ENCODE results near the gene IFT81. TPM values are rescaled to one million over a fixed set of nuclear protein-coding genes. Genes with fewer than 3 reads are reported as not detected.
A peak's percentile ranks its signal among the peaks of the same experiment; 100 is the strongest.
"Not testable (repeated sequence)": the region's sequence is repeated elsewhere in the genome, so short reads cannot be mapped to it uniquely, and the experiment has no call there.

The IFT81 gene
- total and polyA plus RNA-seq, 2 donors from 2014 or later, result 6.5 to 16.6 TPM

DNA sequence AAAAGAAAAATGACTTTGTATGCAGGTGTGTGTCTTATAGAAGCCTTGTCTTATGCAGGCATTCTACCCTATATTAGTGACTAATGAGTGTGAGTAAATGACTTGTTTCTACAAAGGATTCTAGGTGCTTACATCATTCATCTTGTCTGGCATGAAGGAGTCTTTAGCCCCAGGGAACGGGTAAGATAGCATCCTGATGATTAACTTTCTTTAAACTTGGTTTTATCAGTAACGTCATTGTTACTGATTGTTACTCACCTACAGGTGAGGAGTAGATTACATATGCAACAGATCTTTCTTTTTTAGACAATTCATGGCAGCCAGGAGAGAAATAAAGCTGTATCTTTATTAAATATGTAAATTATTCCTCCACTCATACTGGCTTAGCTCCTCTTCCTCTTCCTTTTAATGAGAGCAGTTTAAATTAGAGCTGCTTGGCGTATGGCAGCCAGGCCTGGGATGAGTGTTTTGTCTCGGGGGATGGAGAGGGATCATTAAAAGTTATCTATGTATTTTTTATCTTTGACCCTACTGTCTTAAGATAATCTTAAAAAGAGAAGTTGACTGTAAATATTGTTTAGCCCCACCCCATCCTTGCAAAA lies 99.7 kb downstream of the IFT81 start:
- intact Hi-C loops (cut with DNase I), result no loop called here
- no peaks in the 10 kb centered on the region for H3K27me3 ChIP-seq (ENCODE audit: control insufficient read depth, insufficient read depth, low read length)
- TF ChIP-seq, protein P1, sequence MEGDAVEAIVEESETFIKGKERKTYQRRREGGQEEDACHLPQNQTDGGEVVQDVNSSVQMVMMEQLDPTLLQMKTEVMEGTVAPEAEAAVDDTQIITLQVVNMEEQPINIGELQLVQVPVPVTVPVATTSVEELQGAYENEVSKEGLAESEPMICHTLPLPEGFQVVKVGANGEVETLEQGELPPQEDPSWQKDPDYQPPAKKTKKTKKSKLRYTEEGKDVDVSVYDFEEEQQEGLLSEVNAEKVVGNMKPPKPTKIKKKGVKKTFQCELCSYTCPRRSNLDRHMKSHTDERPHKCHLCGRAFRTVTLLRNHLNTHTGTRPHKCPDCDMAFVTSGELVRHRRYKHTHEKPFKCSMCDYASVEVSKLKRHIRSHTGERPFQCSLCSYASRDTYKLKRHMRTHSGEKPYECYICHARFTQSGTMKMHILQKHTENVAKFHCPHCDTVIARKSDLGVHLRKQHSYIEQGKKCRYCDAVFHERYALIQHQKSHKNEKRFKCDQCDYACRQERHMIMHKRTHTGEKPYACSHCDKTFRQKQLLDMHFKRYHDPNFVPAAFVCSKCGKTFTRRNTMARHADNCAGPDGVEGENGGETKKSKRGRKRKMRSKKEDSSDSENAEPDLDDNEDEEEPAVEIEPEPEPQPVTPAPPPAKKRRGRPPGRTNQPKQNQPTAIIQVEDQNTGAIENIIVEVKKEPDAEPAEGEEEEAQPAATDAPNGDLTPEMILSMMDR (IDR thresholded peaks at IDR 0.05; ENCODE audit: borderline replicate concordance, extremely low read depth, insufficient read depth), result no peak
- peak overlapping the region in 1 of 3 donors; percentile 30 for H3K4me3 ChIP-seq (ENCODE audit: low read length in 3 of 3)
- no peaks in the 10 kb centered on the region for H3K9me3 ChIP-seq (ENCODE audit: control insufficient read depth in 2 of 3, insufficient read depth in 1 of 3, low read length in 3 of 3)
- FAIRE-seq, result no peak
- no peak overlapping the region for H3K9ac ChIP-seq (ENCODE audit: low read length in 3 of 3)
- no peak for DNase-seq
- peaks cover 0 to 5% (median 0%) of the 10 kb centered on the region in 3 donors for H3K36me3 ChIP-seq (ENCODE audit: control insufficient read depth in 2 of 3, insufficient read depth in 3 of 3, low read length in 3 of 3)
- H3K27ac ChIP-seq (ENCODE audit: low read depth in 2 of 2, low read length in 2 of 2), result peak overlapping the region in 1 of 2 donors; percentile 60
- peaks cover 0 to 8% (median 7%) of the 10 kb centered on the region in 3 donors for H3K4me1 ChIP-seq (ENCODE audit: control insufficient read depth in 2 of 3, insufficient read depth in 2 of 3, low read depth in 1 of 3, low read length in 3 of 3)

DNA sequence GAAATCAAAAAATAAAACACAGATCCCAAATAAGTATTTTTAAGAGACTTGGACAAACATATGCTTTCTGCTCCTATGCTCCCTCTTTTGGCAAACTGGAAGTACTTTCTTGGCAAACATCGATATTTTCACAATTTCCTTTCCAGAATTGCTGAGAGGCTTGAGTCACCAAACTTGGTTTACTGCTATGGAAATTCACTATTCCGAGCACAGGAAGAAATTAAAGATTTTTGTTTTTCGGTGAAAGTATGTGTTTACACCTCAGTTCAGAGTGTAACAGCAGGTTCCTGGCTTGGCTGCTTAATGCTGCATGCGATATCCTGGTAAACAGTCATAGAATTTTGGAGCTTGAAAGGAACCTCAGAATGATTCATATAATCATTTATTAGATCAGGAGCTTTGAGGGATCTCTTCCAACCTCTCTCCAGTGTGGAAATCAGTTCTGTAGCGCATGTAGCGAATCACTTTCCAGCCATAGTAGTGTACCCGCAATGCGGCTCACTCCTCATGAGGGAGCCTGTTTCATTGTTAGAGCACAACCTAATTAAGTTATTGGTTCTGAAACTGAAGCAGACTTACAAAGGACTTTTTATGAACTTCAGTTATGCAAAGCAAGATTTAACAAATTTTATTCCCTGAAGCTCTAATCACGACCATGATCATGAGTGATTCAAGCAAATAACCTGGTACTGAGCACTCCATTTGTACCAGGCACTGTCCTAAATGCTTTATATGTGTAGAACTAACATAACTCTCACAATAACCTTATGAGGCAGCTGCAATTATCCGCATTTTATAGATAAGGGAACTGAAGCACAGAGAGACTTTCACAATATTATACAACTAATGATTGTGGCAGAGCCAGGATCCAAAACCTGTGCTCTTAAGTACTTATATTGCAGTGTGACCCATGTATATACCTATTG lies 100.5 kb downstream of the IFT81 start:
- Histone ChIP-seq H3K27me3 (ENCODE audit: control insufficient read depth, insufficient read depth, low read length) (no peaks in the 10 kb centered on the region), H3K4me3 (ENCODE audit: low read length in 3 of 3) (peak overlapping the region in 2 of 3 donors; percentile 30 to 37), H3K9me3 (ENCODE audit: control insufficient read depth in 2 of 3, insufficient read depth in 1 of 3, low read length in 3 of 3) (no peaks in the 10 kb centered on the region), H3K27ac (ENCODE audit: low read depth in 2 of 2, low read length in 2 of 2) (peak overlapping the region; percentile 6 to 79), H3K4me1 (ENCODE audit: control insufficient read depth in 2 of 3, insufficient read depth in 2 of 3, low read depth in 1 of 3, low read length in 3 of 3) (peaks cover 0 to 8% (median 7%) of the 10 kb centered on the region in 3 donors), H3K9ac (ENCODE audit: low read length in 3 of 3) (peak overlapping the region in 2 of 3 donors; percentile 32 to 59), H3K36me3 (ENCODE audit: control insufficient read depth in 2 of 3, insufficient read depth in 3 of 3, low read length in 3 of 3) (peaks cover 0 to 5% (median 0%) of the 10 kb centered on the region in 3 donors)
- TF ChIP-seq, protein P1 (IDR thresholded peaks at IDR 0.05; ENCODE audit: borderline replicate concordance, extremely low read depth, insufficient read depth), result peak; percentile 37
- DNase-seq (peak in 2 of 5 donors; percentile 25 to 68), FAIRE-seq (peak; percentile 76)
- intact Hi-C loops (cut with DNase I), result no loop called here

DNA sequence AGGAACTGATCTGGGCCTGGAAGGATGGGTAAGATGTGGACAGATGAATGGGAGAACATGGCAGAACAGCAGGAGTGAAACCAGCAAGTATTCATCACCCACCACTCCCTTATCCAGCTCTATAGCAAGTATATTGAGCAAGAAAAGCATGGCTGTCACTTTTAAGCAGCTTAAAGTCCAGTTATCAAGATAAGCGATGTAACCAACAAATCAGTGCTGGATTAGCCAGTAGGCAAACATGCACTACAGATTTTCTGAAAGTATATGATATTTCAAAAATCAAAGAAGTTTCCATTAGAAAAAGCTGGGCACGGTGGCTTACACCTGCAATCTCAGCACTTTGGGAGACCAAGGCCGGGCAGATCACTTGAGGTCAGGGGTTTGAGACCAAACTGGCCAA lies 103.0 kb downstream of the IFT81 start:
- no peak for FAIRE-seq
- intact Hi-C loops (cut with DNase I), result no loop called here
- no peaks in the 10 kb centered on the region for H3K27me3 ChIP-seq (ENCODE audit: control insufficient read depth, insufficient read depth, low read length)

DNA sequence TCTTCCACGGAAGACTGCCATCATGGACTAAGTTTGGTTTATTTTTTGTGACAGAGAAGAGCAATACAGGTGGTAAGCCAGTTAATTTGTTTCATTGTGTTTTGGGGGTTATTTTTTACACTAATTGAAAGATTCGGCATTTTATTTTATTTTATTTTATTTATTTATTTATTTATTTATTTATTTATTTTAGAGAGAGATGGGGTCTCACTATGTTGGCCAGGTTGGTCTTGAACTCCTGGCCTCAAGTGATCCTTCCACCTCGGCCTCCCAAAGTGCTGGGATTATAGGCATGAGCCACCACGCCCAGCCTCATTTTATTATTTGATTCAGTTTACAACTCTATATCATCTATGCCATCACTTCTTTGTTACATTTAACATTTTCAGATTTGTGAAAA lies 104.2 kb downstream of the IFT81 start:
- H3K27ac ChIP-seq (ENCODE audit: low read depth in 2 of 2, low read length in 2 of 2); DNase-seq: not testable (repeated sequence)

More for the DNA sequence above, 103.0 kb downstream of the IFT81 start:
- H3K27ac ChIP-seq (ENCODE audit: low read depth in 2 of 2, low read length in 2 of 2), result no peak overlapping the region
- H3K36me3 ChIP-seq (ENCODE audit: control insufficient read depth in 2 of 3, insufficient read depth in 3 of 3, low read length in 3 of 3), result peaks cover 0 to 3% (median 0%) of the 10 kb centered on the region in 3 donors
- no peak overlapping the region for H3K9ac ChIP-seq (ENCODE audit: low read length in 3 of 3)
- no peak for DNase-seq
- H3K4me3 ChIP-seq (ENCODE audit: low read length in 3 of 3), result no peak overlapping the region
- TF ChIP-seq, protein P1 (IDR thresholded peaks at IDR 0.05; ENCODE audit: borderline replicate concordance, extremely low read depth, insufficient read depth), result no peak
- no peaks in the 10 kb centered on the region for H3K9me3 ChIP-seq (ENCODE audit: control insufficient read depth in 2 of 3, insufficient read depth in 1 of 3, low read length in 3 of 3)
- peaks cover 0 to 8% (median 7%) of the 10 kb centered on the region in 3 donors for H3K4me1 ChIP-seq (ENCODE audit: control insufficient read depth in 2 of 3, insufficient read depth in 2 of 3, low read depth in 1 of 3, low read length in 3 of 3)

More for the DNA sequence above, 104.2 kb downstream of the IFT81 start:
- H3K36me3 ChIP-seq (ENCODE audit: control insufficient read depth in 2 of 3, insufficient read depth in 3 of 3, low read length in 3 of 3); H3K9ac ChIP-seq (ENCODE audit: low read length in 3 of 3); H3K4me1 ChIP-seq (ENCODE audit: control insufficient read depth in 2 of 3, insufficient read depth in 2 of 3, low read depth in 1 of 3, low read length in 3 of 3); FAIRE-seq; H3K27me3 ChIP-seq (ENCODE audit: control insufficient read depth, insufficient read depth, low read length); H3K9me3 ChIP-seq (ENCODE audit: control insufficient read depth in 2 of 3, insufficient read depth in 1 of 3, low read length in 3 of 3); H3K4me3 ChIP-seq (ENCODE audit: low read length in 3 of 3); intact Hi-C loops (cut with DNase I): not testable (repeated sequence)

Data from kidney (tissue), 14 donors.